ENCODE measurements around the gene PTGR2. TPM values are rescaled to one million over a fixed set of nuclear protein-coding genes. Genes with fewer than 3 reads are reported as not detected.
"Not testable (repeated sequence)": the region's sequence is repeated elsewhere in the genome, so short reads cannot be mapped to it uniquely, and the experiment has no call there.

PTGR2 gene
- total RNA-seq, 8 experiments from 2014 or later = 6.2 to 26.9 (median 13.0) TPM

GRCh38 chr14:73842201-73842600 lies 9.4 kb upstream of the PTGR2 start:
- WGBS, 10 experiments = 80 to 100% (median 100%) methylated on average over 1 of the region's 1 CpG; no CpG with 5 or more reads in 6 of the 10 experiments
- Histone ChIP-seq H3K4me3 (no peak overlapping the region), H3K4me1 (replicated peaks in 1 of 2) (no peaks in the 10 kb centered on the region), H3K27ac (no peak overlapping the region)
- no peak for ATAC-seq (replicated peaks in 6 of 8)
- in situ Hi-C loops (cut with MboI; ENCODE audit: low pct_unique_long_range_greater_than_20kb in 2 of 9, low sequenced_read_pairs in 9 of 9, unreplicated experiment in 9 of 9) = no loop called here

GRCh38 chr14:73842851-73843250 lies 8.8 kb upstream of the PTGR2 start:
- no peak for ATAC-seq (replicated peaks in 6 of 8)
- no peak overlapping the region for H3K27ac ChIP-seq
- in situ Hi-C loops (cut with MboI; ENCODE audit: low pct_unique_long_range_greater_than_20kb in 2 of 9, low sequenced_read_pairs in 9 of 9, unreplicated experiment in 9 of 9) = no loop called here
- H3K4me3 ChIP-seq = no peak overlapping the region
- 24 to 100% (median 83%) methylated on average over 1 to 2 of the region's 2 CpGs; no CpG with 5 or more reads in 2 of the 10 experiments for WGBS, 10 experiments
- no peaks in the 10 kb centered on the region for H3K4me1 ChIP-seq (replicated peaks in 1 of 2)

- H3K4me1 ChIP-seq (replicated peaks in 1 of 2) = no peaks in the 10 kb centered on the region
- WGBS, 10 experiments = 76 to 100% methylated on average over 2 of the region's 2 CpGs; no CpG with 5 or more reads in 8 of the 10 experiments
- no peak overlapping the region for H3K27ac ChIP-seq
- in situ Hi-C loops (cut with MboI; ENCODE audit: low pct_unique_long_range_greater_than_20kb in 2 of 9, low sequenced_read_pairs in 9 of 9, unreplicated experiment in 9 of 9) = no loop called here
- no peak overlapping the region for H3K4me3 ChIP-seq
- ATAC-seq (replicated peaks in 6 of 8) = no peak
Observed at GRCh38 chr14:73843296-73843695, 8.3 kb upstream of the PTGR2 start.

GRCh38 chr14:73846947-73847346 lies 4.7 kb upstream of the PTGR2 start:
- Histone ChIP-seq H3K4me3 (no peak overlapping the region), H3K27ac (no peak overlapping the region), H3K4me1 (replicated peaks in 1 of 2) (peaks cover 3 to 5% of the 10 kb centered on the region in 2 donors)
- no peak for ATAC-seq (replicated peaks in 6 of 8)
- in situ Hi-C loops (cut with MboI; ENCODE audit: low pct_unique_long_range_greater_than_20kb in 2 of 9, low sequenced_read_pairs in 9 of 9, unreplicated experiment in 9 of 9) = no loop called here
- WGBS, 10 experiments = 40 to 100% (median 79%) methylated on average over 1 to 4 of the region's 4 CpGs

- Histone ChIP-seq H3K4me3 (peak overlapping the region; percentile 47 to 63 (median 60)), H3K27ac (no peak overlapping the region), H3K4me1 (replicated peaks in 1 of 2) (peaks cover 11 to 13% of the 10 kb centered on the region in 2 donors)
- 13 to 100% (median 56%) methylated on average over 1 to 5 of the region's 6 CpGs; no CpG with 5 or more reads in 3 of the 10 experiments for WGBS, 10 experiments
- in situ Hi-C loops (cut with MboI; ENCODE audit: low pct_unique_long_range_greater_than_20kb in 2 of 9, low sequenced_read_pairs in 9 of 9, unreplicated experiment in 9 of 9) = no loop called here
- no peak for ATAC-seq (replicated peaks in 6 of 8)
Observed at GRCh38 chr14:73851000-73851399, 631 bp upstream of the PTGR2 start.

GRCh38 chr14:73859145-73859544 lies 7.5 kb downstream of the PTGR2 start:
- H3K4me1 ChIP-seq (replicated peaks in 1 of 2) = no peaks in the 10 kb centered on the region
- H3K27ac ChIP-seq = no peak overlapping the region
- no peak for ATAC-seq (replicated peaks in 6 of 8)
- in situ Hi-C loops (cut with MboI; ENCODE audit: low pct_unique_long_range_greater_than_20kb in 2 of 9, low sequenced_read_pairs in 9 of 9, unreplicated experiment in 9 of 9) = no loop called here
- no peak overlapping the region for H3K4me3 ChIP-seq

- Histone ChIP-seq H3K4me1 (replicated peaks in 1 of 2) (no peaks in the 10 kb centered on the region), H3K27ac (no peak overlapping the region), H3K4me3 (no peak overlapping the region)
- in situ Hi-C loops (cut with MboI; ENCODE audit: low pct_unique_long_range_greater_than_20kb in 2 of 9, low sequenced_read_pairs in 9 of 9, unreplicated experiment in 9 of 9) = no loop called here
- no peak for ATAC-seq (replicated peaks in 6 of 8)
- 80 to 100% (median 98%) methylated on average over 1 to 5 of the region's 5 CpGs; no CpG with 5 or more reads in 1 of the 10 experiments for WGBS, 10 experiments
Observed at GRCh38 chr14:73861073-73861472, 9.4 kb downstream of the PTGR2 start.

GRCh38 chr14:73862480-73862879 lies 10.8 kb downstream of the PTGR2 start:
- ATAC-seq (replicated peaks in 6 of 8) = no peak

GRCh38 chr14:73863209-73863608 lies 11.6 kb downstream of the PTGR2 start:
- no peak overlapping the region for H3K4me3 ChIP-seq
- WGBS, 10 experiments = 43 to 100% (median 97%) methylated on average over 1 to 2 of the region's 2 CpGs
- ATAC-seq (replicated peaks in 6 of 8) = no peak
- H3K4me1 ChIP-seq (replicated peaks in 1 of 2) = no peaks in the 10 kb centered on the region
- in situ Hi-C loops (cut with MboI; ENCODE audit: low pct_unique_long_range_greater_than_20kb in 2 of 9, low sequenced_read_pairs in 9 of 9, unreplicated experiment in 9 of 9) = no loop called here
- H3K27ac ChIP-seq = no peak overlapping the region

More at GRCh38 chr14:73862480-73862879, 10.8 kb downstream of the PTGR2 start:
- Histone ChIP-seq H3K4me1 (replicated peaks in 1 of 2) (no peaks in the 10 kb centered on the region), H3K4me3 (no peak overlapping the region), H3K27ac (no peak overlapping the region)
- in situ Hi-C loops (cut with MboI; ENCODE audit: low pct_unique_long_range_greater_than_20kb in 2 of 9, low sequenced_read_pairs in 9 of 9, unreplicated experiment in 9 of 9) = no loop called here
- WGBS, 10 experiments = 80 to 100% (median 82%) methylated on average over 1 to 8 of the region's 8 CpGs; no CpG with 5 or more reads in 3 of the 10 experiments

- Histone ChIP-seq H3K4me1 (replicated peaks in 1 of 2) (no peaks in the 10 kb centered on the region), H3K27ac (no peak overlapping the region), H3K4me3 (no peak overlapping the region)
- 68 to 100% (median 85%) methylated on average over 3 to 7 of the region's 8 CpGs; no CpG with 5 or more reads in 1 of the 10 experiments for WGBS, 10 experiments
- no peak for ATAC-seq (replicated peaks in 6 of 8)
- in situ Hi-C loops (cut with MboI; ENCODE audit: low pct_unique_long_range_greater_than_20kb in 2 of 9, low sequenced_read_pairs in 9 of 9, unreplicated experiment in 9 of 9) = no loop called here
Observed at GRCh38 chr14:73865534-73866113, 14.0 kb downstream of the PTGR2 start.

GRCh38 chr14:73869754-73870153 lies 18.1 kb downstream of the PTGR2 start:
- H3K27ac ChIP-seq; ATAC-seq (replicated peaks in 6 of 8); H3K4me1 ChIP-seq (replicated peaks in 1 of 2); H3K4me3 ChIP-seq; in situ Hi-C loops (cut with MboI; ENCODE audit: low pct_unique_long_range_greater_than_20kb in 2 of 9, low sequenced_read_pairs in 9 of 9, unreplicated experiment in 9 of 9): not testable (repeated sequence)
- WGBS, 10 experiments = 40 to 100% (median 100%) methylated on average over 1 to 7 of the region's 11 CpGs; no CpG with 5 or more reads in 2 of the 10 experiments

GRCh38 chr14:73870525-73871235 lies 19.0 kb downstream of the PTGR2 start:
- H3K4me1 ChIP-seq (replicated peaks in 1 of 2) = no peaks in the 10 kb centered on the region
- 82 to 100% (median 100%) methylated on average over 1 to 2 of the region's 2 CpGs; no CpG with 5 or more reads in 2 of the 10 experiments for WGBS, 10 experiments
- H3K27ac ChIP-seq = no peak overlapping the region
- ATAC-seq (replicated peaks in 6 of 8) = no peak
- no peak overlapping the region for H3K4me3 ChIP-seq
- in situ Hi-C loops (cut with MboI; ENCODE audit: low pct_unique_long_range_greater_than_20kb in 2 of 9, low sequenced_read_pairs in 9 of 9, unreplicated experiment in 9 of 9) = no loop called here

GRCh38 chr14:73873660-73874059 lies 22.0 kb downstream of the PTGR2 start:
- WGBS, 10 experiments = 88 to 100% (median 100%) methylated on average over 1 to 3 of the region's 3 CpGs; no CpG with 5 or more reads in 3 of the 10 experiments
- Histone ChIP-seq H3K27ac (no peak overlapping the region), H3K4me3 (no peak overlapping the region), H3K4me1 (replicated peaks in 1 of 2) (no peaks in the 10 kb centered on the region)
- in situ Hi-C loops (cut with MboI; ENCODE audit: low pct_unique_long_range_greater_than_20kb in 2 of 9, low sequenced_read_pairs in 9 of 9, unreplicated experiment in 9 of 9) = no loop called here
- ATAC-seq (replicated peaks in 6 of 8) = no peak

Measured in motor neuron (in vitro differentiated cells).